Pons (tissue), 1 donor: ENCODE data around the gene FIZ1.
A peak's percentile ranks its signal among the peaks of the same experiment; 100 is the strongest.

Source experiments
- DNase-seq: peaks from one replicate; pipeline ENCODE4 v3.0.0-alpha.2; 2016; ENCODE audit warnings: low spot score

The FIZ1 gene

GRCh38 chr19:55599468-55599841, at the start of gene FIZ1:
Gene FIZ1, minus strand, starts transcription at chr19:55599517. Its CDS starts 1,652 bp downstream, at chr19:55597865.
- peak; percentile 100 for DNase-seq

GRCh38 chr19:55648585-55649267, 49.4 kb upstream of the FIZ1 start:
- DNase-seq = no peak

- DNase-seq = no peak
These were observed 48.6 kb upstream of the FIZ1 start, which contains the start of gene CCDC106 for GRCh38 chr19:55647732-55648584. Gene CCDC106, plus strand, starts transcription at chr19:55648212. Its CDS starts 835 bp downstream, at chr19:55649047.

GRCh38 chr19:55646889-55647731, 47.8 kb upstream of the FIZ1 start:
- no peak for DNase-seq

- no peak for DNase-seq
These were observed 46.2 kb upstream of the FIZ1 start for GRCh38 chr19:55645512-55645881.

GRCh38 chr19:55644842-55645511, 45.7 kb upstream of the FIZ1 start:
- DNase-seq = no peak

GRCh38 chr19:55644191-55644833, 45.0 kb upstream of the FIZ1 start:
- no peak for DNase-seq

GRCh38 chr19:55643887-55644176, 44.5 kb upstream of the FIZ1 start:
- no peak for DNase-seq

- no peak for DNase-seq
These were observed 43.9 kb upstream of the FIZ1 start, which contains the start of gene ZNF581 for GRCh38 chr19:55643003-55643886. Gene ZNF581, plus strand, starts transcription at chr19:55643649. Its CDS starts 923 bp downstream, at chr19:55644572.

GRCh38 chr19:55642153-55643002, 43.1 kb upstream of the FIZ1 start:
- DNase-seq = no peak

- no peak for DNase-seq
These were observed 42.3 kb upstream of the FIZ1 start for GRCh38 chr19:55641426-55642152.

GRCh38 chr19:55640577-55641425, 41.5 kb upstream of the FIZ1 start, which contains the start of gene ZNF580:
Gene ZNF580, plus strand, starts transcription at chr19:55641002. Its CDS starts 1,507 bp downstream, at chr19:55642509.
- no peak for DNase-seq

- no peak for DNase-seq
These were observed 40.8 kb upstream of the FIZ1 start for GRCh38 chr19:55640043-55640576.

- no peak for DNase-seq
These were observed 39.6 kb upstream of the FIZ1 start for GRCh38 chr19:55638864-55639359.

GRCh38 chr19:55637534-55637933, 38.2 kb upstream of the FIZ1 start:
- DNase-seq = no peak

GRCh38 chr19:55636723-55637122, 37.4 kb upstream of the FIZ1 start:
- DNase-seq = no peak

- no peak for DNase-seq
These were observed 36.6 kb upstream of the FIZ1 start for GRCh38 chr19:55635856-55636440.
